Measurements from ENCODE around the gene MAPKAPK2. TPM values are rescaled to one million over a fixed set of nuclear protein-coding genes. Genes with fewer than 3 reads are reported as not detected.

Gene MAPKAPK2
- total and polyA plus RNA-seq, 2 donors (not counting 1 experiment from before 2014, with no cell fraction given) = 60.3 to 85.8 TPM

DNA sequence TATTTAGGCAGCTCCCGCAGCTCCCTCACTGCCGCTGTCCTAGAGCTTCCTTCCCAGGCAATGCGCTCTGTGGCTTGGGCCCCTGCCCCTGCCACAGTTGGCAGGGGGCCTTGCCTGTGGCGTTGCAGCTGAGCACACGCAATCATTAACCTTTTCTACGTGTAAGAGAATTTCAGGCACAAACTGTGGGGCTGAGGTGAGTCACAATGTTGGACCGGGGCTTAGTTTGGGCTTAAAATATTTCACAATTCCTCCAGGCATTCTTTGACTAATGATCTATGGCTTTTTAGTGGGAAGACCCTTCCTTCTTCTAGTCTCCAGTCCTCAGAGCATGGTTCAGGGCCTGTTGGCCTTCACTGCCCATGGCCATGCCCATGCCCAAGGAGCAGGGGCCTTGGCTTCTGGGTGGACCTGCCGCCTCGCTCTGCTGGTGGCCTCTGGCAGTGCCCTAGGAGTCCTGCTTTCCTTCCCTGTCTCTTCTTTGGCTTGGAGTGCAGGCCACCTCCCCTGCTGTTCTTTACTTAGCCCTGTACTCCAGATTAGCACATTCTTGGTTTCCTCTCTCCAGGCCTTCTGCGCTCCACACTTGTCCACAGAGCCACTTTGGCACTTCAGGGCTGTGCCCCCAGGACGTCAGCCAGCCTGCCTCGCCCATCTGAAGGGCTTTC is 39.2 kb downstream of the MAPKAPK2 start:
- H3K4me3 Mint-ChIP-seq = no peak overlapping the region
- no peak for DNase-seq
- H3K27me3 ChIP-seq (replicated peaks in 1 of 4; ENCODE audit: control extremely low read depth in 1 of 4, control insufficient read depth in 3 of 4, insufficient read depth in 4 of 4, low read length in 3 of 4) = no peaks in the 10 kb centered on the region

More for the DNA sequence above, 39.2 kb downstream of the MAPKAPK2 start:
- Histone ChIP-seq H3K4me3 (ENCODE audit: control extremely low read depth in 1 of 5, extremely low read depth in 1 of 5, insufficient read depth in 1 of 5, low read depth in 2 of 5, low read length in 4 of 5) (no peak overlapping the region), H3K36me3 (replicated peaks in 1 of 2; ENCODE audit: control extremely low read depth in 1 of 2, control insufficient read depth in 1 of 2, extremely low read depth in 1 of 2, insufficient read depth in 2 of 2, low read length in 1 of 2) (peaks cover 0 to 9% of the 10 kb centered on the region in 2 experiments), H3K79me2 (ENCODE audit: control insufficient read depth, insufficient read depth, low read length) (peaks cover 88% of the 10 kb centered on the region), H3K9me3 (ENCODE audit: control extremely low read depth in 1 of 3, control insufficient read depth in 2 of 3, insufficient read depth in 1 of 3, low read length in 2 of 3) (no peaks in the 10 kb centered on the region), H3K4me1 (ENCODE audit: control insufficient read depth in 2 of 2, insufficient read depth in 2 of 2, low read length in 2 of 2) (peaks cover 46 to 47% of the 10 kb centered on the region in 2 donors), H4K20me1 (ENCODE audit: control insufficient read depth, insufficient read depth, low read length, poor library complexity, severe bottlenecking) (peaks cover 91% of the 10 kb centered on the region), H2AFZ (ENCODE audit: insufficient read depth, low read depth, low read length, poor library complexity, severe bottlenecking) (no peak overlapping the region), H3K9ac (ENCODE audit: low read length) (no peak overlapping the region), H3K4me2 (replicated peaks; ENCODE audit: low read depth, low read length, poor library complexity, severe bottlenecking) (no peak overlapping the region), H3K27ac (ENCODE audit: low read length in 2 of 2) (no peak overlapping the region)
- no peak overlapping the region for H3K27ac Mint-ChIP-seq
- no peaks in the 10 kb centered on the region for H3K9me3 Mint-ChIP-seq (ENCODE audit: insufficient read depth)
- ChIA-PET CTCF (interaction anchor here (0.6 to 13.1 kb wide), 18 partner anchors 11 to 258 kb away, joined by 3 to 145 read pairs (median 6); partner anchors contain the start of gene IL20), POLR2A (interaction anchor here (0.6 to 0.7 kb wide), 2 partner anchors 40 to 63 kb away, joined by 4 to 7 read pairs; no protein-coding TSS in a partner anchor)
- no peak for ATAC-seq (ENCODE audit: low read depth)
- WGBS (ENCODE audit: insufficient coverage) = 66% methylated on average over 6 of the region's 12 CpGs
- no peak for TF ChIP-seq EZH2 (IDR thresholded peaks at IDR 0.05; ENCODE audit: borderline replicate concordance, insufficient read depth, low read depth, low read length, poor library complexity, severe bottlenecking)
- TF ChIP-seq, protein P1, sequence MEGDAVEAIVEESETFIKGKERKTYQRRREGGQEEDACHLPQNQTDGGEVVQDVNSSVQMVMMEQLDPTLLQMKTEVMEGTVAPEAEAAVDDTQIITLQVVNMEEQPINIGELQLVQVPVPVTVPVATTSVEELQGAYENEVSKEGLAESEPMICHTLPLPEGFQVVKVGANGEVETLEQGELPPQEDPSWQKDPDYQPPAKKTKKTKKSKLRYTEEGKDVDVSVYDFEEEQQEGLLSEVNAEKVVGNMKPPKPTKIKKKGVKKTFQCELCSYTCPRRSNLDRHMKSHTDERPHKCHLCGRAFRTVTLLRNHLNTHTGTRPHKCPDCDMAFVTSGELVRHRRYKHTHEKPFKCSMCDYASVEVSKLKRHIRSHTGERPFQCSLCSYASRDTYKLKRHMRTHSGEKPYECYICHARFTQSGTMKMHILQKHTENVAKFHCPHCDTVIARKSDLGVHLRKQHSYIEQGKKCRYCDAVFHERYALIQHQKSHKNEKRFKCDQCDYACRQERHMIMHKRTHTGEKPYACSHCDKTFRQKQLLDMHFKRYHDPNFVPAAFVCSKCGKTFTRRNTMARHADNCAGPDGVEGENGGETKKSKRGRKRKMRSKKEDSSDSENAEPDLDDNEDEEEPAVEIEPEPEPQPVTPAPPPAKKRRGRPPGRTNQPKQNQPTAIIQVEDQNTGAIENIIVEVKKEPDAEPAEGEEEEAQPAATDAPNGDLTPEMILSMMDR (IDR thresholded peaks at IDR 0.05) = no peak
- no peaks in the 10 kb centered on the region for H3K27me3 Mint-ChIP-seq
- peaks cover 71% of the 10 kb centered on the region for H3K4me1 Mint-ChIP-seq
- intact Hi-C loops (cut with micrococcal nuclease) = loop anchor here (2.0 kb wide), 1 partner anchor 37 kb away; no protein-coding TSS in a partner anchor
